Measurements from ENCODE around the gene ARSJ. TPM values are rescaled to one million over a fixed set of nuclear protein-coding genes. Genes with fewer than 3 reads are reported as not detected.

Gene ARSJ
- total RNA-seq, 1 experiment from 2014 or later: 7.3 TPM

- no peaks in the 10 kb centered on the region for H3K9me3 Mint-ChIP-seq (ENCODE audit: unreplicated experiment)
- H3K4me1 Mint-ChIP-seq (ENCODE audit: low read depth, unreplicated experiment): no peaks in the 10 kb centered on the region
- H3K27me3 Mint-ChIP-seq (ENCODE audit: insufficient read depth, unreplicated experiment): no peaks in the 10 kb centered on the region
- H3K36me3 Mint-ChIP-seq (ENCODE audit: insufficient read depth, unreplicated experiment): no peaks in the 10 kb centered on the region
- H3K9me3 ChIP-seq: no peaks in the 10 kb centered on the region
- no TSS peak for BruUV-seq (replicated peaks)
- ChIA-PET CTCF (no interaction called here), POLR2A (no interaction called here)
- H3K4me3 ChIP-seq (ENCODE audit: low read depth, low read length): no peak overlapping the region
- H3K27me3 ChIP-seq (replicated peaks; ENCODE audit: control insufficient read depth, insufficient read depth, low read length): no peaks in the 10 kb centered on the region
- no peaks in the 10 kb centered on the region for H3K4me1 ChIP-seq
- intact Hi-C loops (cut with micrococcal nuclease; ENCODE audit: unreplicated experiment): no loop called here
- H3K27ac Mint-ChIP-seq (ENCODE audit: unreplicated experiment): no peak overlapping the region
- no peak for DNase-seq
- H3K4me3 Mint-ChIP-seq (ENCODE audit: unreplicated experiment): no peak overlapping the region
- TF ChIP-seq CTCF (IDR thresholded peaks at IDR 0.05; ENCODE audit: insufficient read depth in 1 of 2, low read depth in 1 of 2, low read length in 1 of 2, severe bottlenecking in 1 of 2, unreplicated experiment in 1 of 2): no peak
- no peaks in the 10 kb centered on the region for H3K36me3 ChIP-seq (ENCODE audit: control insufficient read depth, insufficient read depth, low read length)
These were observed 94.8 kb downstream of the ARSJ start for GRCh38 chr4:113884655-113885054.

- no peak overlapping the region for H3K4me3 ChIP-seq (ENCODE audit: low read depth, low read length)
- H3K4me1 ChIP-seq: no peaks in the 10 kb centered on the region
- no peaks in the 10 kb centered on the region for H3K27me3 ChIP-seq (replicated peaks; ENCODE audit: control insufficient read depth, insufficient read depth, low read length)
- TF ChIP-seq CTCF (IDR thresholded peaks at IDR 0.05; ENCODE audit: insufficient read depth in 1 of 2, low read depth in 1 of 2, low read length in 1 of 2, severe bottlenecking in 1 of 2, unreplicated experiment in 1 of 2): no peak
- peaks cover 9% of the 10 kb centered on the region for H3K4me1 Mint-ChIP-seq (ENCODE audit: low read depth, unreplicated experiment)
- H3K27ac Mint-ChIP-seq (ENCODE audit: unreplicated experiment): no peak overlapping the region
- no peaks in the 10 kb centered on the region for H3K36me3 Mint-ChIP-seq (ENCODE audit: insufficient read depth, unreplicated experiment)
- H3K9me3 ChIP-seq: no peaks in the 10 kb centered on the region
- no peak for DNase-seq
- POLR2A ChIA-PET: no interaction called here
- H3K4me3 Mint-ChIP-seq (ENCODE audit: unreplicated experiment): no peak overlapping the region
- H3K27me3 Mint-ChIP-seq (ENCODE audit: insufficient read depth, unreplicated experiment): no peaks in the 10 kb centered on the region
- CTCF ChIA-PET: no interaction called here
- intact Hi-C loops (cut with micrococcal nuclease; ENCODE audit: unreplicated experiment): no loop called here
- no peaks in the 10 kb centered on the region for H3K9me3 Mint-ChIP-seq (ENCODE audit: unreplicated experiment)
- BruUV-seq (replicated peaks): no TSS peak
- H3K36me3 ChIP-seq (ENCODE audit: control insufficient read depth, insufficient read depth, low read length): no peaks in the 10 kb centered on the region
These were observed 96.8 kb downstream of the ARSJ start for GRCh38 chr4:113882668-113883067.

- Mint-ChIP-seq H3K36me3 (ENCODE audit: insufficient read depth, unreplicated experiment) (no peaks in the 10 kb centered on the region), H3K9me3 (ENCODE audit: unreplicated experiment) (no peaks in the 10 kb centered on the region), H3K27ac (ENCODE audit: unreplicated experiment) (no peak overlapping the region), H3K27me3 (ENCODE audit: insufficient read depth, unreplicated experiment) (no peaks in the 10 kb centered on the region), H3K4me1 (ENCODE audit: low read depth, unreplicated experiment) (peaks cover 9% of the 10 kb centered on the region), H3K4me3 (ENCODE audit: unreplicated experiment) (no peak overlapping the region)
- intact Hi-C loops (cut with micrococcal nuclease; ENCODE audit: unreplicated experiment): no loop called here
- POLR2A ChIA-PET: no interaction called here
- no peak overlapping the region for H3K4me3 ChIP-seq (ENCODE audit: low read depth, low read length)
- no peaks in the 10 kb centered on the region for H3K27me3 ChIP-seq (replicated peaks; ENCODE audit: control insufficient read depth, insufficient read depth, low read length)
- no peak for TF ChIP-seq CTCF (IDR thresholded peaks at IDR 0.05; ENCODE audit: insufficient read depth in 1 of 2, low read depth in 1 of 2, low read length in 1 of 2, severe bottlenecking in 1 of 2, unreplicated experiment in 1 of 2)
- CTCF ChIA-PET: no interaction called here
- BruUV-seq (replicated peaks): no TSS peak
- no peaks in the 10 kb centered on the region for H3K4me1 ChIP-seq
- H3K36me3 ChIP-seq (ENCODE audit: control insufficient read depth, insufficient read depth, low read length): no peaks in the 10 kb centered on the region
- H3K9me3 ChIP-seq: no peaks in the 10 kb centered on the region
- no peak for DNase-seq
These were observed 98.2 kb downstream of the ARSJ start for GRCh38 chr4:113881256-113881655.
